ENCODE measurements around the gene GALNT9. TPM values are rescaled to one million over a fixed set of nuclear protein-coding genes. Genes with fewer than 3 reads are reported as not detected.

GALNT9 gene
- polyA plus RNA-seq, 1 experiment, result not detected

- DNase-seq (ENCODE audit: low read depth), result no peak
- no peak overlapping the region for H3K4me3 ChIP-seq (ENCODE audit: low read depth, low read length)
- POLR2A ChIA-PET, result no interaction called here
- TF ChIP-seq, protein P1, sequence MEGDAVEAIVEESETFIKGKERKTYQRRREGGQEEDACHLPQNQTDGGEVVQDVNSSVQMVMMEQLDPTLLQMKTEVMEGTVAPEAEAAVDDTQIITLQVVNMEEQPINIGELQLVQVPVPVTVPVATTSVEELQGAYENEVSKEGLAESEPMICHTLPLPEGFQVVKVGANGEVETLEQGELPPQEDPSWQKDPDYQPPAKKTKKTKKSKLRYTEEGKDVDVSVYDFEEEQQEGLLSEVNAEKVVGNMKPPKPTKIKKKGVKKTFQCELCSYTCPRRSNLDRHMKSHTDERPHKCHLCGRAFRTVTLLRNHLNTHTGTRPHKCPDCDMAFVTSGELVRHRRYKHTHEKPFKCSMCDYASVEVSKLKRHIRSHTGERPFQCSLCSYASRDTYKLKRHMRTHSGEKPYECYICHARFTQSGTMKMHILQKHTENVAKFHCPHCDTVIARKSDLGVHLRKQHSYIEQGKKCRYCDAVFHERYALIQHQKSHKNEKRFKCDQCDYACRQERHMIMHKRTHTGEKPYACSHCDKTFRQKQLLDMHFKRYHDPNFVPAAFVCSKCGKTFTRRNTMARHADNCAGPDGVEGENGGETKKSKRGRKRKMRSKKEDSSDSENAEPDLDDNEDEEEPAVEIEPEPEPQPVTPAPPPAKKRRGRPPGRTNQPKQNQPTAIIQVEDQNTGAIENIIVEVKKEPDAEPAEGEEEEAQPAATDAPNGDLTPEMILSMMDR (IDR thresholded peaks at IDR 0.05; ENCODE audit: insufficient read depth, low read depth, low read length), result no peak
- CTCF ChIA-PET, result no interaction called here
- no peaks in the 10 kb centered on the region for H3K36me3 ChIP-seq (ENCODE audit: control insufficient read depth, insufficient read depth, low read length)
- H3K27me3 ChIP-seq (ENCODE audit: control insufficient read depth, insufficient read depth, low read length), result no peaks in the 10 kb centered on the region
These were observed 69.3 kb downstream of the GALNT9 start for GRCh38 chr12:132259872-132260695.

GRCh38 chr12:132259364-132259871, 70.0 kb downstream of the GALNT9 start:
- CTCF ChIA-PET, result no interaction called here
- no peak for DNase-seq (ENCODE audit: low read depth)
- POLR2A ChIA-PET, result no interaction called here
- TF ChIP-seq, protein P1 (IDR thresholded peaks at IDR 0.05; ENCODE audit: insufficient read depth, low read depth, low read length), result no peak
- H3K4me3 ChIP-seq (ENCODE audit: low read depth, low read length), result no peak overlapping the region
- H3K27me3 ChIP-seq (ENCODE audit: control insufficient read depth, insufficient read depth, low read length), result no peaks in the 10 kb centered on the region
- H3K36me3 ChIP-seq (ENCODE audit: control insufficient read depth, insufficient read depth, low read length), result no peaks in the 10 kb centered on the region

DNA sequence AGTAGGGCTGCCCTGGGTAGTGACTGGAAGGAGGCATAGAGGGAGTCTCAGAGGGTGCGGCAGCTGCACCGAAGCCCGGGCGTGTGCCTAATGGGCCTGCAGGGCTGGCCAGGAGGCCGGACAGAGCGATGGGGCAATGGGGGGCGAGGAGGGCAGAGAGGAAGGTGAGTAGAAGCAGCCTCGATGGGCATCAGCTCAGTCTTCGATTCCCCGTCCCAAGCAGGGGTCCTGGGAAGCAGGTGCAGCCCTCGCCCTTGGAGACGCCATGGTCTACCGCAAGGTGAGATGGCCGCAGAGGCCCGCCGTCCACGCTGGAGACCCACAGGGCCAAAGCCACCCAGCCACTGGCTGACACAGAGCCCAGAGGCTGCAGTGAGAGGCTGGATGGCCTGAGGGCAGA, 70.8 kb downstream of the GALNT9 start:
- Histone ChIP-seq H3K4me3 (ENCODE audit: low read depth, low read length) (no peak overlapping the region), H3K36me3 (ENCODE audit: control insufficient read depth, insufficient read depth, low read length) (no peaks in the 10 kb centered on the region), H3K27me3 (ENCODE audit: control insufficient read depth, insufficient read depth, low read length) (no peaks in the 10 kb centered on the region; the same call in 1 of the 2 replicates)
- ChIA-PET CTCF (no interaction called here), POLR2A (no interaction called here)
- TF ChIP-seq, protein P1 (IDR thresholded peaks at IDR 0.05; ENCODE audit: insufficient read depth, low read depth, low read length), result no peak
- DNase-seq (ENCODE audit: low read depth), result no peak

- CTCF ChIA-PET, result no interaction called here
These were observed 71.4 kb downstream of the GALNT9 start for GRCh38 chr12:132257955-132258490.

More at GRCh38 chr12:132257955-132258490, 71.4 kb downstream of the GALNT9 start:
- Histone ChIP-seq H3K27me3 (ENCODE audit: control insufficient read depth, insufficient read depth, low read length) (no peaks in the 10 kb centered on the region; the same call in 1 of the 2 replicates), H3K4me3 (ENCODE audit: low read depth, low read length) (no peak overlapping the region), H3K36me3 (ENCODE audit: control insufficient read depth, insufficient read depth, low read length) (no peaks in the 10 kb centered on the region)
- TF ChIP-seq, protein P1 (IDR thresholded peaks at IDR 0.05; ENCODE audit: insufficient read depth, low read depth, low read length), result no peak
- POLR2A ChIA-PET, result no interaction called here
- DNase-seq (ENCODE audit: low read depth), result no peak

All from BJ (cell line).